BJ (cell line): ENCODE measurements around the gene ACP7. TPM values are rescaled to one million over a fixed set of nuclear protein-coding genes. Genes with fewer than 3 reads are reported as not detected.
"Not testable (repeated sequence)": the region's sequence is repeated elsewhere in the genome, so short reads cannot be mapped to it uniquely, and the experiment has no call there.

ENCODE experiments used
- CTCF ChIA-PET: fragments of 350-600 bp; formaldehyde crosslinking; extraction: SDS; loops from one replicate; lab custom pipeline; 2021; ENCODE audit warnings: antibody characterized with exemption, inconsistent platforms; lab: Yijun Ruan, JAX
- POLR2A ChIA-PET: fragments of 300-600 bp; sonication (Branson Sonifier 250); formaldehyde crosslinking; extraction: SDS; loops from one replicate; lab custom pipeline; 2021; ENCODE audit warnings: antibody characterized with exemption; lab: Charles Lee
- DNase-seq: peaks from one replicate; pipeline ENCODE4 v3.0.0-alpha.2; 2011; ENCODE audit warnings: low read depth
- H3K27me3 ChIP-seq: 2 replicates; pipeline ENCODE4 v1.6.0; 2011; ENCODE audit warnings: low read length; ENCODE audit not compliant: control insufficient read depth, insufficient read depth
- H3K36me3 ChIP-seq: 2 replicates; pipeline ENCODE4 v1.5.1; 2011; ENCODE audit warnings: low read length; ENCODE audit not compliant: control insufficient read depth, insufficient read depth
- H3K4me3 ChIP-seq: 2 replicates; pipeline ENCODE4 v1.5.1; 2011; ENCODE audit warnings: low read depth, mild to moderate bottlenecking, control low read depth, low read length
- polyA plus RNA-seq: library from polyadenylated mRNA; depleted of rRNA; stranded (reverse); fragments of >200 nt; gene quantifications from 2 replicates; pipeline ENCODE4 v1.2.3, GENCODE V29; 2011
- TF ChIP-seq, protein P1 (sequence below): IDR thresholded peaks from 2 replicates; pipeline ENCODE4 v1.5.1; 2011; ENCODE audit warnings: low read depth, mild to moderate bottlenecking, control low read depth, inconsistent platforms, low read length, moderate library complexity; ENCODE audit not compliant: insufficient read depth

Gene ACP7
- polyA plus RNA-seq, 1 experiment: not detected

DNA sequence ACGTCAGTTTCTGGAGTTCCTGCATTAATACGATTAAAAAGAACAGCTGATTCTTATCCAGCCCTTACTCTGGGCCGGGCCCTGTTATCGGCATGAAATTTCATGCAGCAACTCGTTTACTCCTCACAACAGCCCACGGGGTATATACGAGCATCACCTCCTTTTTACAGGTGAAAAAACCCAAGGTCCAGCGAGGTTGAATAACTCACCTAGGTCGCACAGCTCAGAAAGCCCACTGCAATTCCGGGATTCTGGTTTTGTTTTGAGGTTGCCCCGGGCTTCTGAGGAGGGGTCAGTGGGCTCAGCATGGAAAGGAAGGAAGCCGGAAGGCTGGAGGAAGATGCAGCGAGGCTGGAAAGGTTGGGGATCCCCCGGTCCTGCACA is 577 bp upstream of the ACP7 start:
- no peak for DNase-seq
- POLR2A ChIA-PET: interaction anchor here (0.6 kb wide), 1 partner anchor 39 kb away, joined by 9 read pairs; no protein-coding TSS in a partner anchor
- Histone ChIP-seq H3K36me3 (no peaks in the 10 kb centered on the region), H3K27me3 (peaks cover 21% of the 10 kb centered on the region), H3K4me3 (no peak overlapping the region)
- TF ChIP-seq, protein P1, sequence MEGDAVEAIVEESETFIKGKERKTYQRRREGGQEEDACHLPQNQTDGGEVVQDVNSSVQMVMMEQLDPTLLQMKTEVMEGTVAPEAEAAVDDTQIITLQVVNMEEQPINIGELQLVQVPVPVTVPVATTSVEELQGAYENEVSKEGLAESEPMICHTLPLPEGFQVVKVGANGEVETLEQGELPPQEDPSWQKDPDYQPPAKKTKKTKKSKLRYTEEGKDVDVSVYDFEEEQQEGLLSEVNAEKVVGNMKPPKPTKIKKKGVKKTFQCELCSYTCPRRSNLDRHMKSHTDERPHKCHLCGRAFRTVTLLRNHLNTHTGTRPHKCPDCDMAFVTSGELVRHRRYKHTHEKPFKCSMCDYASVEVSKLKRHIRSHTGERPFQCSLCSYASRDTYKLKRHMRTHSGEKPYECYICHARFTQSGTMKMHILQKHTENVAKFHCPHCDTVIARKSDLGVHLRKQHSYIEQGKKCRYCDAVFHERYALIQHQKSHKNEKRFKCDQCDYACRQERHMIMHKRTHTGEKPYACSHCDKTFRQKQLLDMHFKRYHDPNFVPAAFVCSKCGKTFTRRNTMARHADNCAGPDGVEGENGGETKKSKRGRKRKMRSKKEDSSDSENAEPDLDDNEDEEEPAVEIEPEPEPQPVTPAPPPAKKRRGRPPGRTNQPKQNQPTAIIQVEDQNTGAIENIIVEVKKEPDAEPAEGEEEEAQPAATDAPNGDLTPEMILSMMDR: no peak
- CTCF ChIA-PET: interaction anchor here (0.6 kb wide), 1 partner anchor 10 kb away, joined by 4 read pairs; no protein-coding TSS in a partner anchor

DNA sequence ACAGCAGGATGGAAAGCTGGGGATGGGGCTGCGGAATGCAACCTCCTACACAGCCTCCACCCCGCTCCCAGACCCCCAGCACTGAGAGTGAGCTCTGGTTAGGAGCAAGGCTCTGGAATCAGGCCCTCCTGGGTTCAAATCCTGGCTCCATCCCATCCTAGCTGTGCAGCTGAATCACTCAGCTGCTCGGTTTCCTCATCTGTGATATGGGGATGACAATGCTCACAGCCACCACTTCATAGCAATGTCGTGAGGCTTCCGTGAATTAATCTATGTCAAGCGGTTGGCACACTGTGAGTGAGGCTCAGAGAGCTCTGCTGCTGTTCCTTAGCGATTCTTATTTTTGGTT is 538 bp downstream of the ACP7 start:
- DNase-seq: no peak
- Histone ChIP-seq H3K4me3 (no peak overlapping the region), H3K36me3 (no peaks in the 10 kb centered on the region), H3K27me3 (peaks cover 21% of the 10 kb centered on the region)
- CTCF ChIA-PET: interaction anchor here (1.5 to 2.2 kb wide), 2 partner anchors 26 to 32 kb away, joined by 4 to 10 read pairs; no protein-coding TSS in a partner anchor
- POLR2A ChIA-PET: no interaction called here
- TF ChIP-seq, protein P1: no peak

DNA sequence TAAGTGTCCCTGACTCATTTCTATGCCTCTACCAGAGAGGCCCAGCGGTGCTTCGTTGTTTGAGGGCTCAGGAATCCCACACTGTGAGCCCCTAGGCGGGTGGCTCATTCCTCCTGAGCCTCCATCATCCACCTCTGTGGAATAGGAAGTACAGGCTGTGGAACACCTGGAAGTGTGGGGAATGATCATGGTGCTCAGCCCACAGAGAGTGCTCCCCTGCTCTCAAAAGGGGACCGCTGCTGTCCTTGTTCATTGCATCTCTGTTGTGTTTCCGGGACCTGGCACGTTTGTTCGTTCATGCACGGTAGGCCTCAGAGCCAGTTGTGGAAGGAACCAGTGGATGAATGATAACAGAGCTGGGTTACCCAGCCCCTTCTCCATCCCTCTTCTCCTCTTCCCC is 1.2 kb downstream of the ACP7 start:
- Histone ChIP-seq H3K36me3 (no peaks in the 10 kb centered on the region), H3K4me3 (no peak overlapping the region), H3K27me3 (peaks cover 21% of the 10 kb centered on the region)
- CTCF ChIA-PET: interaction anchor here (1.1 to 2.2 kb wide), 4 partner anchors 25 to 108 kb away, joined by 3 to 10 read pairs (median 4); no protein-coding TSS in a partner anchor
- POLR2A ChIA-PET: no interaction called here
- DNase-seq: no peak
- TF ChIP-seq, protein P1: no peak

DNA sequence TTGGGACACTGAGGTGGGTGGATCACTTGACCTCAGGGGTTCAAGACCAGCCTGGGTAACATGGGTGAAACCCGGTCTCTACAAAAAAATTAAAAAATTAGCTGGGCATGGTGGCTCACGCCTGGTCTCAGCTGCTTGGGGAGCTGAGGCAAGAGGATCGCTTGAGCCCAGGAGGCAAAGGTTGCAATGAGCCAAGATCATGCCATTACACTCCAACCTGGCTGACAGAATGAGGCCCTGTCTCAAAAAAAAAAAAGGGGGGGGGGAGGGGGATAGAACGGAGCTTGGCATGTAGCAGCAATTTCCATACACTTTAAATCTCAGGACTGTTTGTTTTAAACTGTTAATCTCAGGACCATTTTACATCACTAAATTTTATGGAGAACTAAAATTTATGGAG is 2.2 kb downstream of the ACP7 start:
- no peaks in the 10 kb centered on the region for H3K36me3 ChIP-seq
- peaks cover 21% of the 10 kb centered on the region for H3K27me3 ChIP-seq
- no peak overlapping the region for H3K4me3 ChIP-seq
- TF ChIP-seq, protein P1: no peak
- ChIA-PET CTCF (interaction anchor here (1.6 to 2.2 kb wide), 2 partner anchors 24 to 109 kb away, joined by 5 to 10 read pairs; no protein-coding TSS in a partner anchor), POLR2A (interaction anchor here (0.6 kb wide), 1 partner anchor 106 kb away, joined by 6 read pairs; no protein-coding TSS in a partner anchor)
- no peak for DNase-seq

DNA sequence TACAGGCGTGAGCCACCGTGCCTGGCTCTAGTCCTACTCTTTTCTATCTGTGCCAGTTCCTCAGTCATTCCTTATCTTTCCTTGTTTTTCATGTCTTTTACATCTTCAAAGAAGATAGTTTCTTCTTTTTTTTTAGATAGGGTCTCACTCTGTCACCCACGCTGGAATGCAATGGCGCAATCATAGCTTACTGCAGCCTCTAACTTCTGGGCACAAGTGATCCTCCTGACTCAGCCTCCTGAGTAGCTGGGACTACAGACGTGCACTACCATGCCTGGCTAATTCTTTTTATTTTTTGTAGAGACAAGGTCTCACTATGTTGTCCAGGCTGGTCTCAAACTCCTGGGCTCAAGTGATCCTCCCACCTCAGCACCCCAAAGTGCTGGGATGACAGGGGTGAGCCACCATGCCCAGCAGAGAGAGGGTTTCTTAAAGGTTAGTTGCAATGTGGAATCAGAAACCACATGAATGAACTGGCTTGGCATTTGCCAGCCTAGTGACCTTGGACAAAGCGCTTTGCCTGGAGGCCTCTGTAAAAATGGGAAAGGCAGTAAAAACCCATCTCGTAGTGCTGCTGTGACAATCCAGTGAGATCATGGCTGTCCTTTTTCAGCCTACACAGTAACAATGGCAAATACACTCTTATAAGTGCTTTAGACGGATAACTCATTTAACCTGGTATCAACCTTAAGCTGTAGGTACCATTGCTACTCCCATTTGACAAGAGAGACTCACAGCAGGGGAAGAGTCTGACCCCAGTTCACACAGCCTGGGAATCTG is 3.9 kb downstream of the ACP7 start:
- POLR2A ChIA-PET: no interaction called here
- Histone ChIP-seq H3K4me3 (no peak overlapping the region), H3K36me3 (no peaks in the 10 kb centered on the region), H3K27me3 (peaks cover 21% of the 10 kb centered on the region)
- CTCF ChIA-PET: interaction anchor here (1.0 kb wide), 1 partner anchor 9 kb away, joined by 3 read pairs; no protein-coding TSS in a partner anchor
- TF ChIP-seq, protein P1: no peak
- no peak for DNase-seq

DNA sequence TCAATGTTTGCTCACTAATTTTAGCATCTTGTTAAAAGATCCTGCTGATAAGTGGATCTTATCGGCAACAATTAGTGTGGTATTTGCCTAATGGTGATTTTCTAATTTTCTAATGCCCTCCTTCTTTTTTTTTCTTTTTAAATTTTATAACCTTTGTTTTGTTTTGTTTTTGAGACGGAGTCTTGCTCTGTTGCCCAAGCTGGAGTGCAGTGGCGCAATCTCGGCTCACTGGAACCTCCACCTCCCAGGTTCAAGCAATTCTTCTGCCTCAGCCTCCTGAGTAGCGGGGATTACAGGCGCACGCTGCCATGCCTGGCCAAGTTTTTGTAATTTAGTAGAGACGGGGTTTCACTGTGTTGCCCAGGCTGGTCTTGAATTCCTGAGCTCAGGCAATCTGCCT is 5.8 kb downstream of the ACP7 start:
- CTCF ChIA-PET: interaction anchor here (1.2 kb wide), 1 partner anchor 20 kb away, joined by 4 read pairs; no protein-coding TSS in a partner anchor
- POLR2A ChIA-PET, H3K36me3 ChIP-seq, DNase-seq, H3K4me3 ChIP-seq, H3K27me3 ChIP-seq: not testable (repeated sequence)
